Measurements from ENCODE around the gene USP34. TPM values are rescaled to one million over a fixed set of nuclear protein-coding genes. Genes with fewer than 3 reads are reported as not detected.
"Not testable (repeated sequence)": the region's sequence is repeated elsewhere in the genome, so short reads cannot be mapped to it uniquely, and the experiment has no call there.

The USP34 gene
- total RNA-seq, 2 donors from 2014 or later, result 66.0 to 76.0 TPM

GRCh38 chr2:61471905-61472805 is 1.3 kb upstream of the USP34 start:
- H3K9me3 ChIP-seq, result no peaks in the 10 kb centered on the region
- no peak for TF ChIP-seq CTCF (IDR thresholded peaks at IDR 0.05)
- no peaks in the 10 kb centered on the region for H3K27me3 ChIP-seq
- H3K4me1 ChIP-seq, result peaks cover 0 to 30% of the 10 kb centered on the region in 2 donors
- peak overlapping the region; percentile 80 to 94 for H3K4me3 ChIP-seq
- H3K36me3 ChIP-seq, result peaks cover 8% of the 10 kb centered on the region
- peak overlapping the region; percentile 97 to 98 for H3K27ac ChIP-seq
- DNase-seq (ENCODE audit: low spot score), result no peak

GRCh38 chr2:61470122-61470951 is 550 bp downstream of the USP34 start:
- Histone ChIP-seq H3K27me3 (no peaks in the 10 kb centered on the region), H3K4me1 (peaks cover 0 to 36% of the 10 kb centered on the region in 2 donors), H3K9me3 (no peaks in the 10 kb centered on the region), H3K27ac (peak overlapping the region; percentile 97 to 98), H3K36me3 (peaks cover 7% of the 10 kb centered on the region), H3K4me3 (peak overlapping the region; percentile 80 to 94)
- no peak for TF ChIP-seq CTCF (IDR thresholded peaks at IDR 0.05)
- DNase-seq (ENCODE audit: low spot score), result peak; percentile 73

- no peaks in the 10 kb centered on the region for H3K27me3 ChIP-seq
These were observed 1.3 kb downstream of the USP34 start for GRCh38 chr2:61469424-61470121.

GRCh38 chr2:61468231-61468630 is 2.7 kb downstream of the USP34 start:
- not testable (repeated sequence) for DNase-seq (ENCODE audit: low spot score); H3K27ac ChIP-seq; H3K9me3 ChIP-seq; H3K36me3 ChIP-seq; H3K27me3 ChIP-seq; H3K4me3 ChIP-seq
- H3K4me1 ChIP-seq, result peaks cover 0 to 41% of the 10 kb centered on the region in 2 donors

More at GRCh38 chr2:61469424-61470121, 1.3 kb downstream of the USP34 start:
- no peak for DNase-seq (ENCODE audit: low spot score)
- Histone ChIP-seq H3K9me3 (no peaks in the 10 kb centered on the region), H3K4me3 (peak overlapping the region; percentile 80 to 94), H3K36me3 (peaks cover 7% of the 10 kb centered on the region), H3K4me1 (peaks cover 0 to 36% of the 10 kb centered on the region in 2 donors), H3K27ac (peak overlapping the region; percentile 97 to 98)
- TF ChIP-seq CTCF (IDR thresholded peaks at IDR 0.05), result no peak

- H3K4me3 ChIP-seq, result no peak overlapping the region
- no peak for TF ChIP-seq CTCF (IDR thresholded peaks at IDR 0.05)
- no peak overlapping the region for H3K27ac ChIP-seq
- DNase-seq (ENCODE audit: low spot score), result no peak
- no peaks in the 10 kb centered on the region for H3K9me3 ChIP-seq
- H3K27me3 ChIP-seq, result no peaks in the 10 kb centered on the region
- H3K36me3 ChIP-seq, result peaks cover 3% of the 10 kb centered on the region
- H3K4me1 ChIP-seq, result peaks cover 0 to 38% of the 10 kb centered on the region in 2 donors
These were observed 5.8 kb downstream of the USP34 start for GRCh38 chr2:61465045-61465444.
